Ammon's horn (tissue), 1 donor: ENCODE results near the gene SIRT5.

Source experiments
- DNase-seq: peaks from one replicate; pipeline ENCODE4 v3.0.0-alpha.2; 2016; ENCODE audit warnings: low spot score

The SIRT5 gene

GRCh38 chr6:13553646-13554045 is 20.8 kb upstream of the SIRT5 start:
- no peak for DNase-seq

- DNase-seq, result peak; percentile 51
Measured at GRCh38 chr6:13554929-13555333, 19.5 kb upstream of the SIRT5 start.

- no peak for DNase-seq
Measured at GRCh38 chr6:13557841-13558240, 16.6 kb upstream of the SIRT5 start.

GRCh38 chr6:13558718-13559117 is 15.7 kb upstream of the SIRT5 start:
- peak; percentile 36 for DNase-seq

- no peak for DNase-seq
Measured at GRCh38 chr6:13559251-13559650, 15.2 kb upstream of the SIRT5 start.

- no peak for DNase-seq
Measured at GRCh38 chr6:13559968-13560650, 14.3 kb upstream of the SIRT5 start.

GRCh38 chr6:13560651-13561044 is 13.8 kb upstream of the SIRT5 start:
- DNase-seq, result no peak

- DNase-seq, result no peak
Measured at GRCh38 chr6:13561624-13562267, 12.7 kb upstream of the SIRT5 start.

GRCh38 chr6:13563009-13563408 is 11.4 kb upstream of the SIRT5 start:
- DNase-seq, result no peak

- no peak for DNase-seq
Measured at GRCh38 chr6:13565921-13566320, 8.5 kb upstream of the SIRT5 start.

- no peak for DNase-seq
Measured at GRCh38 chr6:13566500-13566899, 7.9 kb upstream of the SIRT5 start.

GRCh38 chr6:13568970-13569369 is 5.4 kb upstream of the SIRT5 start:
- DNase-seq, result no peak

GRCh38 chr6:13572240-13572639 is 2.2 kb upstream of the SIRT5 start:
- DNase-seq, result no peak

GRCh38 chr6:13572951-13573654 is 1.3 kb upstream of the SIRT5 start:
- DNase-seq, result no peak

GRCh38 chr6:13573669-13574110 is 711 bp upstream of the SIRT5 start:
- peak; percentile 49 for DNase-seq

- DNase-seq, result peak; percentile 93
Measured at GRCh38 chr6:13574149-13574570, 241 bp upstream of the SIRT5 start.

GRCh38 chr6:13575377-13575775 is 975 bp downstream of the SIRT5 start:
- DNase-seq, result no peak

GRCh38 chr6:13576017-13576416 is 1.6 kb downstream of the SIRT5 start:
- no peak for DNase-seq

- DNase-seq, result no peak
Measured at GRCh38 chr6:13577926-13578325, 3.5 kb downstream of the SIRT5 start.

- peak; percentile 45 for DNase-seq
Measured at GRCh38 chr6:13579911-13580310, 5.5 kb downstream of the SIRT5 start.

GRCh38 chr6:13581700-13582229 is 7.4 kb downstream of the SIRT5 start:
- peak; percentile 70 for DNase-seq

- DNase-seq, result no peak
Measured at GRCh38 chr6:13586603-13587542, 12.5 kb downstream of the SIRT5 start.
